ENCODE measurements around the gene SLC6A5.

DNA sequence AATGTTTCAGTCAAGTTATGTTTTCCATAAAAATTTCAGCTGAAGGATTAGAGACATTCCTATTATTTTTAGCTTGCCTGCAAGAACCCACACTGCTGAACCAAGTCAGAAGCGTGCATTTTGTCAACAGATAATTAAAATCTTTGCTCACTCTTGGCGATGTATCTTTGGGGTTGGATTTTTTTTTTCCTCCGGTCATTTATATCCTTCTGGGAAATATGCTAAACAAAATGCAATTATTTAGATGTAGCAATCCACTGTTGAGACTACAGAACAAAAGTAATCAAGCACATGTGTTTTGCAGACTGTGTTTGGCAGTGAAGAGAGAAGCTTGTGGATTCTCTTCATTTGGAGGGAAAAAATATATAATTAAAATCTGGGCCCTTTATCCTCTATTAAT is 54.6 kb downstream of the SLC6A5 start:
- TF ChIP-seq, protein P1, sequence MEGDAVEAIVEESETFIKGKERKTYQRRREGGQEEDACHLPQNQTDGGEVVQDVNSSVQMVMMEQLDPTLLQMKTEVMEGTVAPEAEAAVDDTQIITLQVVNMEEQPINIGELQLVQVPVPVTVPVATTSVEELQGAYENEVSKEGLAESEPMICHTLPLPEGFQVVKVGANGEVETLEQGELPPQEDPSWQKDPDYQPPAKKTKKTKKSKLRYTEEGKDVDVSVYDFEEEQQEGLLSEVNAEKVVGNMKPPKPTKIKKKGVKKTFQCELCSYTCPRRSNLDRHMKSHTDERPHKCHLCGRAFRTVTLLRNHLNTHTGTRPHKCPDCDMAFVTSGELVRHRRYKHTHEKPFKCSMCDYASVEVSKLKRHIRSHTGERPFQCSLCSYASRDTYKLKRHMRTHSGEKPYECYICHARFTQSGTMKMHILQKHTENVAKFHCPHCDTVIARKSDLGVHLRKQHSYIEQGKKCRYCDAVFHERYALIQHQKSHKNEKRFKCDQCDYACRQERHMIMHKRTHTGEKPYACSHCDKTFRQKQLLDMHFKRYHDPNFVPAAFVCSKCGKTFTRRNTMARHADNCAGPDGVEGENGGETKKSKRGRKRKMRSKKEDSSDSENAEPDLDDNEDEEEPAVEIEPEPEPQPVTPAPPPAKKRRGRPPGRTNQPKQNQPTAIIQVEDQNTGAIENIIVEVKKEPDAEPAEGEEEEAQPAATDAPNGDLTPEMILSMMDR (IDR thresholded peaks at IDR 0.05), result no peak
- TF ChIP-seq EP300 (IDR thresholded peaks at IDR 0.05) (no peak), POLR2AphosphoS5 (IDR thresholded peaks at IDR 0.05) (no peak)
